Stimulated activated naive B cell treated with anti-CD40 and anti-IgM and Interleukin-4, amounts not matched to agents 10 μg/mL and 1 μg/mL and 100 μg/mL, for 72 hours (primary cell): ENCODE data around the gene ABCD3.
"Not testable (repeated sequence)": the region's sequence is repeated elsewhere in the genome, so short reads cannot be mapped to it uniquely, and the experiment has no call there.

Experiments
- ATAC-seq, 2 donors: fragments of 150-1000 bp; cut with Tn5 transposase; replicated peaks; 2 replicates each; pipeline ENCODE4 v1.10.0; 2021; ENCODE audit warnings: moderate library complexity in 1 of 2
- DNase-seq: peaks from one replicate; pipeline ENCODE4 v3.0.0; 2021
- H3K27ac Mint-ChIP-seq: one replicate; pipeline ENCODE4 v1.8.0; 2022; ENCODE audit warnings: mild to moderate bottlenecking, mixed read lengths
- H3K27me3 Mint-ChIP-seq, 2 donors: one replicate each; pipeline ENCODE4 v1.8.0; 2022; ENCODE audit warnings: mixed read lengths in 2 of 2
- H3K36me3 Mint-ChIP-seq, 2 donors: one replicate each; pipeline ENCODE4 v1.8.0; 2022; ENCODE audit warnings: mixed read lengths in 2 of 2, mild to moderate bottlenecking in 1 of 2
- H3K4me1 Mint-ChIP-seq, 2 donors: one replicate each; pipeline ENCODE4 v1.8.0; 2022; ENCODE audit warnings: mixed read lengths in 2 of 2, mild to moderate bottlenecking in 1 of 2
- H3K4me3 Mint-ChIP-seq, 2 donors: one replicate each; pipeline ENCODE4 v1.8.0; 2022; ENCODE audit warnings: mild to moderate bottlenecking in 2 of 2, mixed read lengths in 2 of 2, moderate library complexity in 1 of 2
- H3K9me3 Mint-ChIP-seq, 2 donors: one replicate each; pipeline ENCODE4 v1.8.0; 2022; ENCODE audit warnings: mixed read lengths in 2 of 2, mild to moderate bottlenecking in 1 of 2

The ABCD3 gene

DNA sequence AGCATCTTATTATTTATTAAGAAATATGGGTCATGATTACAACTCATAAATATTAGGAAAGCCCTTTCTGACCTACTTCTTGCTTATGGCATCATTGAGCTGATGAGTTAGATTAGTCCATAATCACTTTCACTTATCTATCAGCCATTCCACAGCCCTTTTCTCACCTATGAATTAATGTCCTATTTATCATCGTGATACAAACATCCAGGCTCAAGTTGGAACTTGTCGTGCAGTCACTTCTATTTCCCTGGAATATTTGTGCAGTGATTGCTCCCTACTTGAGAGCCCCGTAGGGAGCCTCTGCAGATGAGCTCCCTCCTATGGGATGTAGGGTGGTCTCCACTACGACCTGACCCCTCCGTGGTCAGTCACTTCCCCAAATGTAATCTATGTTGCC, 131.5 kb downstream of the ABCD3 start:
- Mint-ChIP-seq H3K4me1 (no peaks in the 10 kb centered on the region), H3K27me3 (peaks cover 5 to 25% of the 10 kb centered on the region in 2 donors)
- no peak for ATAC-seq

DNA sequence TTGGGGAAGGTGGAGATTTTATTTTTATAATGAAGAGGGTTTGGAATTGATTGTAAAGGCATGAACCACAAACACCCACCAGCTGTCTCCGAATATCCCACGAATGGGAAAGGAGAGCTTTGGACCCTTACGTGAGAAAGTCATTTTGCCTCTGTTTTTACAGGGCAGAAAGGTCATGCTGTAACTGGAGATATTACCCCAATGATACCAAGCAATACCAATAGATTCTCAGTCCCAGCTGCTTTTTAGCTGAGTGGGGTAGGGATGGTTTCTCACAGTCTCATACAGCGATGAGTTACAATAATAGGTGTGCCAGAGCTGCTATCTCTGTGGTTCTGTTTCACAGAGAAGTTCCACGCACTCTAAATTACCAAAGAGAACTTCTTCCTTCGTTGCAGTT, 132.2 kb downstream of the ABCD3 start:
- Mint-ChIP-seq H3K27me3 (peaks cover 0 to 25% of the 10 kb centered on the region in 2 donors), H3K27ac (no peak overlapping the region), H3K4me1 (no peaks in the 10 kb centered on the region), H3K36me3 (no peaks in the 10 kb centered on the region), H3K9me3 (no peaks in the 10 kb centered on the region), H3K4me3 (no peak overlapping the region)
- ATAC-seq (no peak), DNase-seq (no peak)

More for the DNA sequence above, 131.5 kb downstream of the ABCD3 start:
- Mint-ChIP-seq H3K36me3 (no peaks in the 10 kb centered on the region), H3K9me3 (no peaks in the 10 kb centered on the region), H3K4me3 (no peak overlapping the region), H3K27ac (no peak overlapping the region)
- no peak for DNase-seq

DNA sequence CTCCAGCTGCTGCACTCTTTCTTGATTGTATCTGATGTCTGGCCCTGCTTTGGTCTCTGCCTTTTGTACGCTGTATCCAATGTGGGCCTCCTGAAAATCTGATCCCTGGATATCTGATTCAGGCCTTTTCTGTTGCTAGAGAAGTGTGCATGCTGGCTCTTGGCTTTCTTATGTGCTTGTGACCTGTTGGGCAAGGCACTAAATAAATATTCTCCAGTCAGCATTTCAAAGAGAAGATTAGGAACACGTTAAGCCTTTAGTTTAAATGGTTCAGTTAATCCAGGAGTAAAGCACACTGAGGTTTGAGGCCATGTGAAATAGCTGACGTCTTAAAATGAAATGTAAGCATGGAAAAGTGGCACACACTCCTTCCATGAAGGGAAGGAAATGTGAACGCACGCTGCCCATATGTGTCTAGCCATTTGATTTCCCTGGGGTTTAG, 132.6 kb downstream of the ABCD3 start:
- no peak for ATAC-seq
- Mint-ChIP-seq H3K9me3 (no peaks in the 10 kb centered on the region), H3K4me1 (no peaks in the 10 kb centered on the region), H3K36me3 (no peaks in the 10 kb centered on the region), H3K27ac (no peak overlapping the region), H3K4me3 (no peak overlapping the region), H3K27me3 (peaks cover 0 to 25% of the 10 kb centered on the region in 2 donors)
- DNase-seq: no peak

DNA sequence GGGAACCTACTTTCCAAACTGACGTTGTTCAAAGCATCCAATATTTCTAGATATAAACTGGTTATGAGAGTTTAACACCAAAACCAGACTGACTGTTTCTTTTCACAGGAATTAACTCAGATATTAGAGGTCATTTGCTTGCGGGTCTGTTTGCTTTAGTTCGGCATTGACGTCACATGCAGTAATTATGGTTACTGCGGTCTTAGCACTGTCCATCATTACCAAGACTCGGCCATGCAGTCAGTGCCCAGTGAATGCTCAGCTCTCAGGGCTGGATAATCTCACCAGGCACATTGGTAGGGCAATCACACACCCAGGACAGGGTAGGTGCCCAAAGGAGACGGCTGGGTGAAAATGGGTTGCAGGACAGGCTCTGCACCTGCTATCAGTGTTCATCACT, 133.3 kb downstream of the ABCD3 start:
- no peak for ATAC-seq
- no peaks in the 10 kb centered on the region for H3K36me3 Mint-ChIP-seq
- peaks cover 0 to 18% of the 10 kb centered on the region in 2 donors for H3K27me3 Mint-ChIP-seq
- no peak for DNase-seq
- no peaks in the 10 kb centered on the region for H3K4me1 Mint-ChIP-seq
- no peak overlapping the region for H3K4me3 Mint-ChIP-seq
- no peak overlapping the region for H3K27ac Mint-ChIP-seq
- H3K9me3 Mint-ChIP-seq: no peaks in the 10 kb centered on the region

- peaks cover 0 to 12% of the 10 kb centered on the region in 2 donors for H3K27me3 Mint-ChIP-seq
- H3K4me1 Mint-ChIP-seq: no peaks in the 10 kb centered on the region
- DNase-seq: no peak
- H3K36me3 Mint-ChIP-seq: no peaks in the 10 kb centered on the region
- H3K4me3 Mint-ChIP-seq: no peak overlapping the region
- no peak for ATAC-seq
- H3K27ac Mint-ChIP-seq: no peak overlapping the region
- no peaks in the 10 kb centered on the region for H3K9me3 Mint-ChIP-seq
Measured at GRCh38 chr1:94552071-94552586, 133.9 kb downstream of the ABCD3 start.

- no peaks in the 10 kb centered on the region for H3K4me1 Mint-ChIP-seq
- H3K36me3 Mint-ChIP-seq: no peaks in the 10 kb centered on the region
- H3K9me3 Mint-ChIP-seq: no peaks in the 10 kb centered on the region
- H3K27me3 Mint-ChIP-seq: peaks cover 0 to 8% of the 10 kb centered on the region in 2 donors
- DNase-seq (no peak), ATAC-seq (no peak)
- no peak overlapping the region for H3K4me3 Mint-ChIP-seq
- no peak overlapping the region for H3K27ac Mint-ChIP-seq
Measured at GRCh38 chr1:94553323-94553730, 135.1 kb downstream of the ABCD3 start.

DNA sequence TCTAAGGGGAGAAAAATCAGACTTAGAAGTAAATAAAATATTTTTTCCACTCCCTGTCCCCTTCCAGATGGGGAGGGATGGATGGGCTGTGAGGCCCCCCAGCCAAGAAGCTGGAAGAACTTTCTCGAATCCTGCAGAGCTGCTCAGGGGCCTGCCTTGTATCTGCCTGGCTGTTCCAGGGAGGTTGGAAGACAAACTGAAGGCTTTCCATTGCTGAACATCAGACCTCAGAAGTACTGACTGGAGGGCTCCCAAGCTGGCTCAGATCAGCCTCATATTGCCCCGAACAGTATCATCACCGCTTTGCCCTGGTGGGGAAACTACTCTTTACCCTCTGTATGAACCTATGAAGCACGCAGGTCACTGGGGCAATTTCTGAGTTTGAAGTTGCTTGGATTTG, 135.7 kb downstream of the ABCD3 start:
- H3K36me3 Mint-ChIP-seq: no peaks in the 10 kb centered on the region
- peaks cover 0 to 8% of the 10 kb centered on the region in 2 donors for H3K27me3 Mint-ChIP-seq
- peaks cover 0 to 3% of the 10 kb centered on the region in 2 donors for H3K9me3 Mint-ChIP-seq
- no peak overlapping the region for H3K27ac Mint-ChIP-seq
- ATAC-seq (no peak), DNase-seq (no peak)
- no peak overlapping the region for H3K4me3 Mint-ChIP-seq
- H3K4me1 Mint-ChIP-seq: no peaks in the 10 kb centered on the region

DNA sequence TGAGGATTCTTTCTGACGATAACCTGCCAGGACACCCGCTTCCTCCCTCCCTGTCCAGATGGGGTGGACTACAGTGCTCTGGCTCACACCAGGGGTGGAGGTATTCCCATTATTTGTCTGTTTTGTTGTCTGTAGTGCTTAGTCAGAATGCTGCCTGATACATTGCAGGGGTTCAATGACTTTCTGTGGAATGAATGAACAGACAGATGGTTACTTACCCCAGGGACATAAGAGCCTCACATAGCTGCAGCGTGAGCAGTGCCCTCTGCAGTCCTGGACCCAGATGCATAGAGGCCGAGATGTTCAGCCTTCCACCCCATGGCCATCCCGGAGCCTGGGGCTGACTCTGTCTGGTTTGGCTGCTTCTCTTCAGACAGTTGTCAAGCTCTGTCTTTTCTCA, 136.4 kb downstream of the ABCD3 start:
- Mint-ChIP-seq H3K36me3 (no peaks in the 10 kb centered on the region), H3K9me3 (peaks cover 0 to 3% of the 10 kb centered on the region in 2 donors), H3K27me3 (peaks cover 0 to 7% of the 10 kb centered on the region in 2 donors), H3K27ac (no peak overlapping the region), H3K4me3 (no peak overlapping the region), H3K4me1 (no peaks in the 10 kb centered on the region)
- ATAC-seq (no peak), DNase-seq (no peak)

DNA sequence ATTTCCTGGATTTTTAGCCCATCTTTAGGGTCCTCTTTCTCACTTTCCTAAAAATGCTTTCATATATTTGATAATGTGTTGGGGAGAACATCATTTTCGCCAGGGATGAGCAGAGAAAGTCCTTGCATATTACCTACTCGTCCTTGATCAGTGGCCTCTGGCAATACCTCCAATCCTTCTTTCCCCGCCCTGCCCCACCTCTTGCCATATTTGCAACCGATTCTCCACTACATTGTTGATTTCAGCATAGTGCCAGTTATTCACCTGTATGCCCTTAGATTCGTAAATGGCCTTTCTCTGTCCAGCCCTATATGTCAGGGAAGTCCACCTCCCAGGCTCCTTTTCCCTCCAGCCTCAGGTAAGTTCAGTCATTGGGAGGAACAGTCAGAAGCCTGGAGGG, 136.9 kb downstream of the ABCD3 start:
- DNase-seq (no peak), ATAC-seq (no peak)
- Mint-ChIP-seq H3K9me3 (peaks cover 0 to 3% of the 10 kb centered on the region in 2 donors), H3K27ac (no peak overlapping the region), H3K27me3 (peaks cover 0 to 2% of the 10 kb centered on the region in 2 donors), H3K4me3 (no peak overlapping the region), H3K4me1 (no peaks in the 10 kb centered on the region), H3K36me3 (no peaks in the 10 kb centered on the region)

- no peak overlapping the region for H3K27ac Mint-ChIP-seq
- no peak for DNase-seq
- H3K9me3 Mint-ChIP-seq: peaks cover 0 to 3% of the 10 kb centered on the region in 2 donors
- H3K36me3 Mint-ChIP-seq: no peaks in the 10 kb centered on the region
- H3K4me1 Mint-ChIP-seq: no peaks in the 10 kb centered on the region
- H3K27me3 Mint-ChIP-seq: no peaks in the 10 kb centered on the region
- no peak overlapping the region for H3K4me3 Mint-ChIP-seq
- ATAC-seq: no peak
Measured at GRCh38 chr1:94559921-94560320, 141.7 kb downstream of the ABCD3 start.

DNA sequence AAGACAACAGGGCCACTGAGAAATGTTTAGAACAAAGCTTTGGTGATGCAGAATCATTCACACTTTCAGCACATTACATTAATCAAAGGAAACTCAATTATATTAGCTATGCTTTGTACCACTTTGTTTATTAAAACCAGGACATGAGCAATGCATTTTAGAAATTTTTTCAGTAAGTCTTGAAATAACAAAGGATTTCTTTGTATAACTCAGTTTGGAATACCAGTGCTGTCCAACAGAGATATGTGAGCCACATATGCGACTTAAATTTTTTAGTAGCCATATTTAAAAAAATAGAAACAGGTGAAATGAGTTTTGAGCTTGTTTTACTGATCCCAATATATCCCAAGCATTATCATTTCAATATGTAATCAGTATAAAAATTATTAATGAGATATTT, 142.1 kb downstream of the ABCD3 start:
- Mint-ChIP-seq H3K4me1 (no peaks in the 10 kb centered on the region), H3K27ac (no peak overlapping the region), H3K36me3 (no peaks in the 10 kb centered on the region), H3K27me3 (no peaks in the 10 kb centered on the region), H3K4me3 (no peak overlapping the region), H3K9me3 (peaks cover 0 to 3% of the 10 kb centered on the region in 2 donors)
- ATAC-seq (no peak), DNase-seq (no peak)

DNA sequence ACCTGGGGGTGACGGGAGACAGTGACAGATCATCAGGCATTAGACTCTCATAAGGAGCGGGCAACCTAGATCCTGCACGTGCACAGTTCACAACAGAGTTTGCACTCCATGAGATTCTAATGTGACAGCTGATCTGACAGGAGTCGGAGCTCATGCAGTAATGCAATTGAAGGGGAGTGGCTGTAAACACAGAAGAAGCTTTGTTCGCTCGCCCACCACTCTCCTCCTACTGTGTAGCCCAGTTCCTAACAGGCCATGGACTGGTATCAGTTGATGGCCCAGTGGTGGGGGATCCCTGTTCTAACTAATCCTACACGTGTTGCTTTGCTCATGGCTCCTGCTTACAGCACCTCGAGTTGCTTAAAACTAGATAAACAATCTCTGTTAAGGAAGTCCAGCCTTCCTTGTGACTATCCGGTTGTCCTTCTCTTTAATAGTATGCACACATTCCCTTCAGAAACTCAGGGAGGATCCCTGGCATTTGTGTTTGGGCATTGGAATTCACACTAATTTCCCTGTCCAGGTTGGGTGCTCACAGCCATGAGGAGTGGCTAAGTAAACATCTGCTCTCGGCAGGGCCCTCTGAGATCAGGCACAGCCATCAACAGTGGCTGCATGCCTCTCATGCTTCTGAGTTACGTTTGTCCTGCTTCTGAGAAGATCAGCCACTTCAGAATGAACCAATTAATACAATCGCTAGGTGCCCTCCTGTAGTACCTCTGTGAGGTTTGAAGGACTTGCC, 144.5 kb downstream of the ABCD3 start:
- Mint-ChIP-seq H3K4me3 (no peak overlapping the region), H3K27me3 (no peaks in the 10 kb centered on the region), H3K27ac (no peak overlapping the region), H3K9me3 (peaks cover 0 to 4% of the 10 kb centered on the region in 2 donors), H3K4me1 (no peaks in the 10 kb centered on the region), H3K36me3 (no peaks in the 10 kb centered on the region)
- DNase-seq (no peak), ATAC-seq (no peak)

DNA sequence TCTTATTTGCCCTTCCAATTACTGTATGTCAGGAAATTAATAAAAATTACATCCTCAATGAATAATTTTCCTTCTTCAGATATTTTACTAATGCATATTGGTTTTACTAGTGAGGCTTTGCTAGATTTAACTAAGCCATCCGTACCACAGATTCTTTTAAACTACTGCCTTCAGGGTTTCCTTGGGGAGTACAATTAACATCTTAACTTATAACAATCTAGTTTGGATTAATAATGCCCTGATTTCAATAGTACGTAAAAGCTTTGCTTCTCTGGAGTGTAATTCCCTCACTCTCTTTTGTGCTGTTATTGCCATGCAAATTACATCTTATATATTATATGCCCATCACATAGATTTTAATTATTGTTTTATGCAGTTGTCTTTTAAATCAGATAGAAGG, 147.7 kb downstream of the ABCD3 start:
- peaks cover 0 to under 1% of the 10 kb centered on the region in 2 donors for H3K36me3 Mint-ChIP-seq
- H3K27ac Mint-ChIP-seq: no peak overlapping the region
- ATAC-seq (no peak), DNase-seq (no peak)
- no peaks in the 10 kb centered on the region for H3K4me1 Mint-ChIP-seq
- H3K27me3 Mint-ChIP-seq: no peaks in the 10 kb centered on the region
- peaks cover 4 to 6% of the 10 kb centered on the region in 2 donors for H3K9me3 Mint-ChIP-seq
- no peak overlapping the region for H3K4me3 Mint-ChIP-seq

GRCh38 chr1:94566436-94566835, 148.2 kb downstream of the ABCD3 start:
- not testable (repeated sequence) for H3K27ac Mint-ChIP-seq, H3K4me1 Mint-ChIP-seq, ATAC-seq, H3K36me3 Mint-ChIP-seq, DNase-seq, H3K27me3 Mint-ChIP-seq, H3K4me3 Mint-ChIP-seq
- H3K9me3 Mint-ChIP-seq: peaks cover 4 to 11% of the 10 kb centered on the region in 2 donors

DNA sequence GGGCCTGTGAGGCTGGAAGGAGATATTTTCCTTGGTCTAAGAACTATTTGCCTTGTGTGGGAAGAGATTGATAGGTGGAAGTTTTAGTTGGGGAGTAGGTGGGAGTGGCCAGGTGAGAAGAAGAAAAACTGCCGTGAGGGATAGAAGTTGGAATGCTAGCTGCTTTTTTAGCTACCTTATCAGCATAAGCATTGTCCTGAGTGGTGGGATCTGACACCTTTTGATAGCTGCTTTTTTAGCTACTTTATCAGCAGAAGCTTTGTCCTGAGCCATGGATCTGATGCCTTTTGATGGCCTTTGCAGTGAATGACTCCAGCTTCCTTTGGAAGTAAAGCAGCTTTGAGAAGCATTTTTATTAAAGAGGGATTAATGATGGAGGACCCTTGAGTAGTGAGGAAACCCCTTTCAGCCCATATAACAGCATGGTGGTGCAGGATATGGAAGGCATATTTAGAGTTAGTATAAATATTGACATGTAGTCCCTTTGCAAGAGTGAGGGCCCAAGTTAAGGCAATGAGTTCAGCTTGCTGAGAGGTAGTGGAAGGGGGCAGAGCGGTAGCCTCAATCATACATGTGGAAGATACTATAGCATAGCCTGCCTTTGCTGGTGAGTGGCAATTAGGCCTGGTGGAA, 149.9 kb downstream of the ABCD3 start:
- H3K27ac Mint-ChIP-seq, H3K4me3 Mint-ChIP-seq, ATAC-seq, H3K27me3 Mint-ChIP-seq, H3K36me3 Mint-ChIP-seq, DNase-seq, H3K4me1 Mint-ChIP-seq: not testable (repeated sequence)
- peaks cover 15 to 20% of the 10 kb centered on the region in 2 donors for H3K9me3 Mint-ChIP-seq
